ENCODE measurements around the gene SLC38A11. TPM values are rescaled to one million over a fixed set of nuclear protein-coding genes. Genes with fewer than 3 reads are reported as not detected.
"Not testable (repeated sequence)": the region's sequence is repeated elsewhere in the genome, so short reads cannot be mapped to it uniquely, and the experiment has no call there.

Gene SLC38A11
- polyA plus RNA-seq, 1 donor (not counting 4 experiments of a cell fraction or from before 2014, with no cell fraction given), result not detected

- dilution Hi-C loops (cut with MboI; ENCODE audit: extremely low pct_ligation_motif_present, low sequenced_read_pairs), result no loop called here
- no peaks in the 10 kb centered on the region for H3K9me3 ChIP-seq (ENCODE audit: control insufficient read depth, low read depth, low read length)
- DNase-seq (ENCODE audit: low read depth, low spot score), result no peak
- H3K9ac ChIP-seq (ENCODE audit: control insufficient read depth, extremely low read depth, insufficient read depth, low read length), result no peak overlapping the region
- no peak for FAIRE-seq
- H3K79me2 ChIP-seq (ENCODE audit: control insufficient read depth, insufficient read depth, low read length), result no peaks in the 10 kb centered on the region
- no peaks in the 10 kb centered on the region for H3K36me3 ChIP-seq (ENCODE audit: control insufficient read depth in 2 of 2, extremely low read depth in 1 of 2, insufficient read depth in 2 of 2, low read length in 2 of 2)
- H3K27me3 ChIP-seq (ENCODE audit: control insufficient read depth, extremely low read depth, insufficient read depth, low read length), result no peaks in the 10 kb centered on the region
- H3K4me1 ChIP-seq (ENCODE audit: control insufficient read depth, extremely low read depth, insufficient read depth, low read length), result peaks cover 25% of the 10 kb centered on the region
- no peaks in the 10 kb centered on the region for H4K20me1 ChIP-seq (ENCODE audit: control insufficient read depth, extremely low read depth, insufficient read depth, low read length)
- no peak overlapping the region for H3K4me3 ChIP-seq (ENCODE audit: control insufficient read depth in 2 of 3, extremely low read depth in 1 of 3, insufficient read depth in 2 of 3, low read depth in 1 of 3, low read length in 3 of 3)
- H3K27ac ChIP-seq (ENCODE audit: control insufficient read depth, insufficient read depth, low read length), result peak overlapping the region; percentile 36
- no peak overlapping the region for H2AFZ ChIP-seq (ENCODE audit: control insufficient read depth, low read length)
- no peaks in the 10 kb centered on the region for H3K9me1 ChIP-seq (ENCODE audit: control insufficient read depth, extremely low read depth, insufficient read depth, low read length)
- TF ChIP-seq CTCF (optimal IDR thresholded peaks at IDR 0.05 in 1 of 3, IDR thresholded peaks at IDR 0.05 in 1 of 3, conservative IDR thresholded peaks at IDR 0.05 in 1 of 3; ENCODE audit: extremely low read depth in 1 of 3, insufficient read depth in 2 of 3, low read length in 3 of 3) (no peak), EZH2 (IDR thresholded peaks at IDR 0.05; ENCODE audit: low read length) (no peak)
- H3K4me2 ChIP-seq (ENCODE audit: control insufficient read depth, extremely low read depth, insufficient read depth, low read depth, low read length), result peak overlapping the region; percentile 16
These were observed 38.1 kb upstream of the SLC38A11 start for GRCh38 chr2:164993287-164994016.

GRCh38 chr2:164992818-164993217 is 37.5 kb upstream of the SLC38A11 start:
- Histone ChIP-seq H2AFZ (ENCODE audit: control insufficient read depth, low read length) (no peak overlapping the region), H3K79me2 (ENCODE audit: control insufficient read depth, insufficient read depth, low read length) (no peaks in the 10 kb centered on the region), H3K9me1 (ENCODE audit: control insufficient read depth, extremely low read depth, insufficient read depth, low read length) (no peaks in the 10 kb centered on the region), H3K4me1 (ENCODE audit: control insufficient read depth, extremely low read depth, insufficient read depth, low read length) (peaks cover 25% of the 10 kb centered on the region), H3K9me3 (ENCODE audit: control insufficient read depth, low read depth, low read length) (no peaks in the 10 kb centered on the region), H3K4me2 (ENCODE audit: control insufficient read depth, extremely low read depth, insufficient read depth, low read depth, low read length) (peak overlapping the region; percentile 16), H3K9ac (ENCODE audit: control insufficient read depth, extremely low read depth, insufficient read depth, low read length) (no peak overlapping the region), H3K36me3 (ENCODE audit: control insufficient read depth in 2 of 2, extremely low read depth in 1 of 2, insufficient read depth in 2 of 2, low read length in 2 of 2) (no peaks in the 10 kb centered on the region), H4K20me1 (ENCODE audit: control insufficient read depth, extremely low read depth, insufficient read depth, low read length) (no peaks in the 10 kb centered on the region), H3K27me3 (ENCODE audit: control insufficient read depth, extremely low read depth, insufficient read depth, low read length) (no peaks in the 10 kb centered on the region), H3K4me3 (ENCODE audit: control insufficient read depth in 2 of 3, extremely low read depth in 1 of 3, insufficient read depth in 2 of 3, low read depth in 1 of 3, low read length in 3 of 3) (no peak overlapping the region), H3K27ac (ENCODE audit: control insufficient read depth, insufficient read depth, low read length) (peak overlapping the region; percentile 37)
- peak; percentile 83 for FAIRE-seq
- dilution Hi-C loops (cut with MboI; ENCODE audit: extremely low pct_ligation_motif_present, low sequenced_read_pairs), result no loop called here
- TF ChIP-seq EZH2 (IDR thresholded peaks at IDR 0.05; ENCODE audit: low read length), result no peak
- TF ChIP-seq CTCF (optimal IDR thresholded peaks at IDR 0.05 in 1 of 3, IDR thresholded peaks at IDR 0.05 in 1 of 3, conservative IDR thresholded peaks at IDR 0.05 in 1 of 3; ENCODE audit: extremely low read depth in 1 of 3, insufficient read depth in 2 of 3, low read length in 3 of 3), result peak in 1 of 3 experiments; percentile 36
- DNase-seq (ENCODE audit: low read depth, low spot score), result peak; percentile 50

- H3K9me1 ChIP-seq (ENCODE audit: control insufficient read depth, extremely low read depth, insufficient read depth, low read length); H3K27me3 ChIP-seq (ENCODE audit: control insufficient read depth, extremely low read depth, insufficient read depth, low read length); H4K20me1 ChIP-seq (ENCODE audit: control insufficient read depth, extremely low read depth, insufficient read depth, low read length); DNase-seq (ENCODE audit: low read depth, low spot score); H3K79me2 ChIP-seq (ENCODE audit: control insufficient read depth, insufficient read depth, low read length); H3K36me3 ChIP-seq (ENCODE audit: control insufficient read depth in 2 of 2, extremely low read depth in 1 of 2, insufficient read depth in 2 of 2, low read length in 2 of 2); H2AFZ ChIP-seq (ENCODE audit: control insufficient read depth, low read length); FAIRE-seq; dilution Hi-C loops (cut with MboI; ENCODE audit: extremely low pct_ligation_motif_present, low sequenced_read_pairs); H3K4me3 ChIP-seq (ENCODE audit: control insufficient read depth in 2 of 3, extremely low read depth in 1 of 3, insufficient read depth in 2 of 3, low read depth in 1 of 3, low read length in 3 of 3); H3K9me3 ChIP-seq (ENCODE audit: control insufficient read depth, low read depth, low read length): not testable (repeated sequence)
- Histone ChIP-seq H3K4me1 (ENCODE audit: control insufficient read depth, extremely low read depth, insufficient read depth, low read length) (peaks cover 21% of the 10 kb centered on the region), H3K4me2 (ENCODE audit: control insufficient read depth, extremely low read depth, insufficient read depth, low read depth, low read length) (peak overlapping the region; percentile 41), H3K27ac (ENCODE audit: control insufficient read depth, insufficient read depth, low read length) (peak overlapping the region; percentile 37), H3K9ac (ENCODE audit: control insufficient read depth, extremely low read depth, insufficient read depth, low read length) (peak overlapping the region; percentile 2)
These were observed 36.7 kb upstream of the SLC38A11 start for GRCh38 chr2:164992093-164992454.

All from keratinocyte (primary cell).